GM19395 (cell line): Measurements from ENCODE around the gene SENP8.
"Not testable (repeated sequence)": the region's sequence is repeated elsewhere in the genome, so short reads cannot be mapped to it uniquely, and the experiment has no call there.

Experiments used
- ATAC-seq: cut with Tn5 transposase; IDR thresholded peaks from one replicate; pipeline ENCODE4 v1.9.1; 2021; ENCODE audit warnings: mild to moderate bottlenecking, moderate library complexity; ENCODE audit not compliant: unreplicated experiment

SENP8 gene

GRCh38 chr15:72154316-72154715, 36.1 kb downstream of the SENP8 start:
- no peak for ATAC-seq

- ATAC-seq = no peak
These were observed 36.9 kb downstream of the SENP8 start for GRCh38 chr15:72155003-72155621.

GRCh38 chr15:72155635-72156616, 37.7 kb downstream of the SENP8 start:
- ATAC-seq = peak; percentile 68

GRCh38 chr15:72156928-72157327, 38.7 kb downstream of the SENP8 start:
- ATAC-seq = no peak

- no peak for ATAC-seq
These were observed 42.6 kb downstream of the SENP8 start for GRCh38 chr15:72160696-72161245.

GRCh38 chr15:72161361-72162132, 43.3 kb downstream of the SENP8 start:
- ATAC-seq = no peak

GRCh38 chr15:72162569-72162968, 44.4 kb downstream of the SENP8 start:
- no peak for ATAC-seq

- no peak for ATAC-seq
These were observed 45.5 kb downstream of the SENP8 start for GRCh38 chr15:72163719-72164118.

GRCh38 chr15:72166716-72167417, 48.7 kb downstream of the SENP8 start:
- ATAC-seq = no peak

- no peak for ATAC-seq
These were observed 49.2 kb downstream of the SENP8 start for GRCh38 chr15:72167445-72167844.

GRCh38 chr15:72168131-72168807, 50.1 kb downstream of the SENP8 start:
- ATAC-seq = no peak

GRCh38 chr15:72168808-72169190, 50.6 kb downstream of the SENP8 start:
- no peak for ATAC-seq

- no peak for ATAC-seq
These were observed 51.2 kb downstream of the SENP8 start for GRCh38 chr15:72169236-72169920.

- no peak for ATAC-seq
These were observed 51.9 kb downstream of the SENP8 start for GRCh38 chr15:72169921-72170611.

GRCh38 chr15:72170691-72171090, 52.5 kb downstream of the SENP8 start:
- ATAC-seq = no peak

- not testable (repeated sequence) for ATAC-seq
These were observed 53.8 kb downstream of the SENP8 start for GRCh38 chr15:72171978-72172377.

GRCh38 chr15:72172796-72173195, 54.6 kb downstream of the SENP8 start:
- no peak for ATAC-seq

GRCh38 chr15:72173401-72173800, 55.2 kb downstream of the SENP8 start:
- no peak for ATAC-seq
